Lower leg skin (tissue), 3 donors: ENCODE data around the gene SMIM3.

Source experiments
- CTCF ChIP-seq, 3 donors: fragments of 450-650 bp; IDR thresholded peaks; one replicate each; pipeline ENCODE4 v1.5.1; 2016; ENCODE audit warnings: antibody characterized with exemption in 3 of 3, mild to moderate bottlenecking in 3 of 3, moderate library complexity in 2 of 3
- POLR2A ChIP-seq, 2 donors: fragments of 450-650 bp; IDR thresholded peaks; one replicate each; pipeline ENCODE4 v1.6.1; 2016 to 2017; ENCODE audit warnings: antibody characterized with exemption in 2 of 2, mild to moderate bottlenecking in 1 of 2, moderate library complexity in 1 of 2

DNA sequence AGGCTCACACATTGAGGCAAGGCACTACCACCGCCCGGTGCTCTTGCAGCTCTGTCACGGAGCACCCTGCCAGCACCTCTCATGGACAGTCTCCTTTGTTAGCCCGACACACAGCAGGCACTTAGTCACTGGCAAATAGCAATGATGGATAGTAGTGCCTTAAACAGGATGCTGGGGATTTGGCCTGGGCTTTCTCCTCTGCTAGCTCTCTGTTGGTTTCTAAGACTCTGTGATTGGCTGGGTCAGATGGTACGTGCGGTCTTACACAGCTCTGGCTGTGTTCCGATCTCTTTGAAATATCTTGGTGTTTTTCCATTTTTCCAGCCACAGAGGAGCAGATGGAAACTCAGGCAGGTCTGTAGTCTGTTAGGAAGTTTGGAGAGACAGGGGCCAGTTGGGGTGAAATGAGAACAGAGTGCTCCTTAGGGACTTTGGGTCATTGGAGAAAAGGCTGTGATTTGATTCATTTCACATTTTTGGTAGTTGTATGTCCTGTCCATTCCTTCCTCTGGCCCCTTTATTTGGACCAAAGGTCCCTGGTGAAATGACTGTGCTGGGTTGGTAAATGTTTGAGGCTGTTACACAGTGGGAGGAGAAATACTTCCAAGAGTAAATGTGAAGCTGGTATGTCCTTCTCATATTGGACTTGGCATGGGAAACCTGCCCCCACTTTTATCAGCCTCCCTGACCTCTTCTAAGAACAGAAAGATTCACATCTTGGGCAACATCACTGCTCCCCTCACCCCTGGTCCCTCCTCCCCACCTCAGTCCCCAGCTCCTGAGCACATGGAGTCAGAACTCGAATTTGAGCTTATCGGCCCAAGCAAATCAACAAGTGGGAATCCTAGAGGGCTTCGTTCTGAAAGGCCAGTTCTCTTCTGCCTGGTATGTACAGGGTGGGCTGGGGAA, 3.4 kb downstream of the SMIM3 start:
- TF ChIP-seq CTCF (IDR thresholded peaks at IDR 0.05) (no peak), POLR2A (IDR thresholded peaks at IDR 0.05) (no peak)
